Thyroid gland (tissue), 4 donors: ENCODE measurements around the gene TRPM4. TPM values are rescaled to one million over a fixed set of nuclear protein-coding genes. Genes with fewer than 3 reads are reported as not detected.
A peak's percentile ranks its signal among the peaks of the same experiment; 100 is the strongest.

Experiments
- DNase-seq, 2 donors: peaks; one replicate each; pipeline ENCODE4 v3.0.0-alpha.2; 2019
- H3K27ac ChIP-seq, 3 donors: fragments of 200-600 bp; sonication (generic); 1 replicate in 2 of 3; 2 replicates in 1 of 3; pipeline ENCODE4 v1.5.1; 2016 to 2019; ENCODE audit warnings: mild to moderate bottlenecking in 1 of 3, moderate library complexity in 1 of 3
- H3K27me3 ChIP-seq: fragments of 200-600 bp; sonication (generic); one replicate; pipeline ENCODE4 v1.5.1; 2019
- H3K36me3 ChIP-seq, 2 donors: fragments of 200-600 bp; sonication (generic); one replicate each; pipeline ENCODE4 v1.5.1; 2016 to 2019
- H3K4me1 ChIP-seq, 2 donors: fragments of 200-600 bp; sonication (generic); one replicate each; pipeline ENCODE4 v1.5.1; 2017 to 2019
- H3K4me3 ChIP-seq, 3 donors: fragments of 200-600 bp; sonication (generic); replicated peaks in 1 of 3; 1 replicate in 2 of 3; 2 replicates in 1 of 3; pipeline ENCODE4 v1.5.1; 2016; ENCODE audit warnings: mild to moderate bottlenecking in 1 of 3
- H3K9me3 ChIP-seq: fragments of 200-600 bp; sonication (generic); one replicate; pipeline ENCODE4 v1.5.1; 2017
- POLR2A ChIP-seq, 2 donors: fragments of 450-650 bp; IDR thresholded peaks; one replicate each; pipeline ENCODE4 v1.6.1; 2017; ENCODE audit warnings: antibody characterized with exemption in 2 of 2, mild to moderate bottlenecking in 2 of 2, moderate library complexity in 1 of 2
- WGBS, 2 donors: methylation state at CpG; one replicate each; pipeline ENCODE4 v1.1.5; 2017; 5-methylcytosine and 5-hydroxymethylcytosine counted together
- intact Hi-C: fragments of 100-400 bp; cut with DNase I; formaldehyde crosslinking; loops from one replicate; pipeline ENCODE4 v1.15.1; 2023
- total RNA-seq, 4 donors: library from RNA; depleted of rRNA; stranded (reverse); fragments of >200 nt; gene quantifications; one replicate each; pipeline ENCODE4 v1.2.3, GENCODE V29; 2016
- TF ChIP-seq, protein P1 (sequence below), 6 experiments: fragments of 200-600 bp in 3 of 6; fragments of 450-650 bp in 3 of 6; sonication (generic) in 3 of 6; IDR thresholded peaks; one replicate each; pipeline ENCODE4 v1.5.1; 2016 to 2019; ENCODE audit warnings: antibody characterized with exemption in 6 of 6, mild to moderate bottlenecking in 2 of 6, inconsistent platforms in 1 of 6, moderate library complexity in 1 of 6

The TRPM4 gene
- total RNA-seq, 4 donors from 2014 or later: 18.4 to 36.4 (median 26.1) TPM

- intact Hi-C loops: no loop called here
- no peak overlapping the region for H3K27ac ChIP-seq
- WGBS, 2 donors: 86 to 95% methylated on average over 5 of the region's 5 CpGs
Measured at GRCh38 chr19:49135686-49136085, 21.9 kb upstream of the TRPM4 start.

GRCh38 chr19:49136771-49137171 lies 20.8 kb upstream of the TRPM4 start:
- peaks cover 7 to 15% of the 10 kb centered on the region in 2 donors for H3K4me1 ChIP-seq
- intact Hi-C loops: no loop called here
- TF ChIP-seq, protein P1, sequence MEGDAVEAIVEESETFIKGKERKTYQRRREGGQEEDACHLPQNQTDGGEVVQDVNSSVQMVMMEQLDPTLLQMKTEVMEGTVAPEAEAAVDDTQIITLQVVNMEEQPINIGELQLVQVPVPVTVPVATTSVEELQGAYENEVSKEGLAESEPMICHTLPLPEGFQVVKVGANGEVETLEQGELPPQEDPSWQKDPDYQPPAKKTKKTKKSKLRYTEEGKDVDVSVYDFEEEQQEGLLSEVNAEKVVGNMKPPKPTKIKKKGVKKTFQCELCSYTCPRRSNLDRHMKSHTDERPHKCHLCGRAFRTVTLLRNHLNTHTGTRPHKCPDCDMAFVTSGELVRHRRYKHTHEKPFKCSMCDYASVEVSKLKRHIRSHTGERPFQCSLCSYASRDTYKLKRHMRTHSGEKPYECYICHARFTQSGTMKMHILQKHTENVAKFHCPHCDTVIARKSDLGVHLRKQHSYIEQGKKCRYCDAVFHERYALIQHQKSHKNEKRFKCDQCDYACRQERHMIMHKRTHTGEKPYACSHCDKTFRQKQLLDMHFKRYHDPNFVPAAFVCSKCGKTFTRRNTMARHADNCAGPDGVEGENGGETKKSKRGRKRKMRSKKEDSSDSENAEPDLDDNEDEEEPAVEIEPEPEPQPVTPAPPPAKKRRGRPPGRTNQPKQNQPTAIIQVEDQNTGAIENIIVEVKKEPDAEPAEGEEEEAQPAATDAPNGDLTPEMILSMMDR (IDR thresholded peaks at IDR 0.05): no peak
- no peak for TF ChIP-seq POLR2A (IDR thresholded peaks at IDR 0.05)
- no peak overlapping the region for H3K27ac ChIP-seq
- H3K36me3 ChIP-seq: no peaks in the 10 kb centered on the region
- no peaks in the 10 kb centered on the region for H3K27me3 ChIP-seq
- H3K9me3 ChIP-seq: no peaks in the 10 kb centered on the region
- no peak for DNase-seq
- H3K4me3 ChIP-seq: no peak overlapping the region
- WGBS, 2 donors: 74 to 77% methylated on average over 10 of the region's 10 CpGs

More at GRCh38 chr19:49135686-49136085, 21.9 kb upstream of the TRPM4 start:
- TF ChIP-seq, protein P1 (IDR thresholded peaks at IDR 0.05): no peak
- no peak for TF ChIP-seq POLR2A (IDR thresholded peaks at IDR 0.05)
- no peak for DNase-seq
- no peaks in the 10 kb centered on the region for H3K9me3 ChIP-seq
- peaks cover 7 to 15% of the 10 kb centered on the region in 2 donors for H3K4me1 ChIP-seq
- no peak overlapping the region for H3K4me3 ChIP-seq
- H3K36me3 ChIP-seq: no peaks in the 10 kb centered on the region
- no peaks in the 10 kb centered on the region for H3K27me3 ChIP-seq

DNA sequence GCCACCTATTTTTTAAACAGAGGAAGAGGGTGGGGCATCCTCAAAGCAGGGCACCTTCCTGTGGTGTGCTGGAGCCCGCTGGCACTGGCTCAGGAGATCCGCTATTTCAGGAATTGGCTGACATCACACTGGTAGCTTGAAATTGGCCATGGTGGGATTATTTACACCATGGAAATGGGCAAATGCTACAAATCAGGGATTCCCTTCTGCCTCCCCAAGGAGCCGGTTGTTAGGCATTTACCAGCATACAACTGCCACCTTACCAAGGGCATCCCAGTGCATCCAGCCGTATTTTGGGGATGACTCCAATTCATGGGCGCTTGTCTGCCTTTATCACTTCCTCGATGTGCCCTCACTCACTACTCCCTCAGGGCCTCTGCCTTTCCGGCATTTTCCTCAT lies 16.6 kb upstream of the TRPM4 start:
- WGBS, 2 donors: 77 to 92% methylated on average over 7 of the region's 7 CpGs
- Histone ChIP-seq H3K27me3 (no peaks in the 10 kb centered on the region), H3K4me3 (no peak overlapping the region), H3K9me3 (no peaks in the 10 kb centered on the region), H3K27ac (no peak overlapping the region), H3K4me1 (peaks cover 1 to 18% of the 10 kb centered on the region in 2 donors), H3K36me3 (no peaks in the 10 kb centered on the region)
- intact Hi-C loops: no loop called here
- TF ChIP-seq, protein P1 (IDR thresholded peaks at IDR 0.05): no peak
- TF ChIP-seq POLR2A (IDR thresholded peaks at IDR 0.05): no peak
- DNase-seq: no peak

- no peaks in the 10 kb centered on the region for H3K9me3 ChIP-seq
- peaks cover 5 to 22% of the 10 kb centered on the region in 2 donors for H3K4me1 ChIP-seq
- intact Hi-C loops: no loop called here
- H3K27me3 ChIP-seq: no peaks in the 10 kb centered on the region
- H3K27ac ChIP-seq: no peak overlapping the region
- H3K36me3 ChIP-seq: no peaks in the 10 kb centered on the region
- no peak overlapping the region for H3K4me3 ChIP-seq
- WGBS, 2 donors: 78 to 85% methylated on average over 6 of the region's 6 CpGs
- TF ChIP-seq, protein P1 (IDR thresholded peaks at IDR 0.05): no peak
- TF ChIP-seq POLR2A (IDR thresholded peaks at IDR 0.05): no peak
- DNase-seq: no peak
Measured at GRCh38 chr19:49141352-49141751, 16.2 kb upstream of the TRPM4 start.

DNA sequence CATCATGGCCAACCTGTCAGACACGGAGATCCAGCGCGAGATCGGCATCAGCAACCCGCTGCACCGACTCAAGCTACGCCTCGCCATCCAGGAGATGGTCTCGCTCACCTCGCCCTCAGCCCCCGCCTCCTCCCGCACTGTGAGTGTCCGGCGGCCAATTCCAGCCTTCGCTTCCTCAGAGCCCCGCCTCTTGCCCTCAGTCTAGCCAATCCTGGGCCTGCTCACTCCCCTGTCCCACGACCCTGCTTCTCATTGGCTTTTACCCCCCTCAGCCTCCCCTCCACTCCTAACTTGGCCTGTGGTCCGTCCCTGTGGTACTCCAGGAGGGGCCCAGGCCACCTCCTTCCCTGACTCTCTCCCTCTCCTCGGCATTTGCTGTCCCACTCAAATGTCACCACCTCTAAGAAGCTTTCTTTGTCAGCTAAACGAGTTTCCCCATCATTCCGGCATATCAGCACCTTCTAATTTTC lies 14.7 kb upstream of the TRPM4 start:
- no peak overlapping the region for H3K27ac ChIP-seq
- no peaks in the 10 kb centered on the region for H3K27me3 ChIP-seq
- peak overlapping the region in 1 of 3 donors; percentile 31 for H3K4me3 ChIP-seq
- no peaks in the 10 kb centered on the region for H3K36me3 ChIP-seq
- TF ChIP-seq, protein P1 (IDR thresholded peaks at IDR 0.05): no peak
- peak in 1 of 2 donors; percentile 26 for TF ChIP-seq POLR2A (IDR thresholded peaks at IDR 0.05)
- DNase-seq: peak; percentile 92 to 93
- 4% methylated on average over 14 to 15 of the region's 21 CpGs for WGBS, 2 donors
- intact Hi-C loops: no loop called here
- peaks cover 6 to 26% of the 10 kb centered on the region in 2 donors for H3K4me1 ChIP-seq
- no peaks in the 10 kb centered on the region for H3K9me3 ChIP-seq
